Measurements from ENCODE around the gene RTKN.

DNA sequence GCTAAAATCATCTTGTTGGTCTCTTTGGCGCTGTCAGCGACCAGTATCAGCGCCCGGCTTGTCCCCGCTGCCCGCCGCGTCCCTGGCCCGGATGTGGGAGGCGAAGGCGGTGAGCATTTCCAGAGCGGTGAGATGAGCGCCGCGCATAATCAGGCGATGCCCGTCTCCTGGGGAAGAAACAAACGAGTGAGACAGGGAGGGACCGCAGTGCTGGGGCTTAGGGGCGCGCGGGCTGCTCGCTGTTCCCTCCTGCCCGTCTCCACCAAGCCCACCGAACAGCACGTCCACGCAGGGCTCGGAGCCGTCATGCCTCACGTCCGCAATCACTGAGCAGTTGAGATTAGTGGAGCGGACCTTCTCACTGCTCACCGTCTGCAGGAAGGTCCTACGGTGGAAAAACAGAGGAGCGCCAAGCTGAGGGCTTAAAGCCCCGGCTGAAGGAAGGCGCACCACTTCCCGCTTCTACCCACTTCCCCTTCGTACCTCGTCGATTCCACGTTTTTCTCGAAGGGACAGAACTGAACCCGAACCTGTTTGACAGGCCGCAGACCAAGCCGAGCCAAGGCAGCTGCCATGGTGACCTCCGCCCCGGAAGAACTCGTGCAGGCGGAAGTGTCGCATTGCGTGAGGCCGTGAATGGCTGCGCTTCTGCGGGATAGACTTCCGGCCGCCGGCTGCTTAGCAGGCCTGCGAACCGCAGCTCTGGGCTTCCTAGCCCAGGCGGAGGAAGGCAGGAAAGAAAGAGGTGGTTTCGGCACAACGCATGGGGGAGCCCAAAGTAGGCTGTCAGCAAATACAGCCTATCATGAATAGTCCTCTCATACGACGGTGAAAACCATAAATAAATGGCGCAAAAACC lies 30.6 kb upstream of the RTKN start, which contains the start of gene MRPL53:
- TF ChIP-seq, protein P1, sequence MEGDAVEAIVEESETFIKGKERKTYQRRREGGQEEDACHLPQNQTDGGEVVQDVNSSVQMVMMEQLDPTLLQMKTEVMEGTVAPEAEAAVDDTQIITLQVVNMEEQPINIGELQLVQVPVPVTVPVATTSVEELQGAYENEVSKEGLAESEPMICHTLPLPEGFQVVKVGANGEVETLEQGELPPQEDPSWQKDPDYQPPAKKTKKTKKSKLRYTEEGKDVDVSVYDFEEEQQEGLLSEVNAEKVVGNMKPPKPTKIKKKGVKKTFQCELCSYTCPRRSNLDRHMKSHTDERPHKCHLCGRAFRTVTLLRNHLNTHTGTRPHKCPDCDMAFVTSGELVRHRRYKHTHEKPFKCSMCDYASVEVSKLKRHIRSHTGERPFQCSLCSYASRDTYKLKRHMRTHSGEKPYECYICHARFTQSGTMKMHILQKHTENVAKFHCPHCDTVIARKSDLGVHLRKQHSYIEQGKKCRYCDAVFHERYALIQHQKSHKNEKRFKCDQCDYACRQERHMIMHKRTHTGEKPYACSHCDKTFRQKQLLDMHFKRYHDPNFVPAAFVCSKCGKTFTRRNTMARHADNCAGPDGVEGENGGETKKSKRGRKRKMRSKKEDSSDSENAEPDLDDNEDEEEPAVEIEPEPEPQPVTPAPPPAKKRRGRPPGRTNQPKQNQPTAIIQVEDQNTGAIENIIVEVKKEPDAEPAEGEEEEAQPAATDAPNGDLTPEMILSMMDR (IDR thresholded peaks at IDR 0.05; ENCODE audit: insufficient read depth, low read length, poor library complexity, severe bottlenecking) = no peak
- TF ChIP-seq EZH2phosphoT487 (conservative IDR thresholded peaks at IDR 0.05; ENCODE audit: low read length) = no peak

Measured in SU-DHL-6 (cell line).